C4-2B (cell line): ENCODE data around the gene SLX4IP.

Source experiments
- H3K27ac ChIP-seq: fragments of 450-650 bp; 2 replicates; pipeline ENCODE4 v1.5.1; 2017
- ZFX ChIP-seq: fragments of 450-650 bp; IDR thresholded peaks from 2 replicates; pipeline ENCODE4 v1.6.1; 2017
- TF ChIP-seq, protein P1 (sequence below): fragments of 450-650 bp; conservative IDR thresholded peaks from 2 replicates; pipeline ENCODE4 v1.5.1; 2017; ENCODE audit warnings: mild to moderate bottlenecking

SLX4IP gene

DNA sequence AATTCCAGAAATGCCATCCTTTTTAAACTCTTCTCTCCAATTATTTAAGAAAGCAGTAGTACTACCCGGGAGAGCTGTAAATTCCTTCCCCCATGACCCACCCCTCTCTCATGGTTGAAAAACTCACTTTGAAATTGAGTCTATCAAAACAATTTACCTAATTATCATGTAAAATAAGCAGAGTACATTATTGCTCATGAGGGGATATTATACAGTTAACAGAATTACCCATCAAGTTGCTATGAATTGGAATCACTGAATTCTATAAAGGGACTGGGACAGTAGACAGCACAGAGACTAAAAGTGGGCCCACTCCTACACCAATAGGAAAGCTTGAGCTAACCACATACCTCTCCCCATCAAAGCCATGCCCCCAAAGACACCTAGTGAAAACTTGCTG, 222.3 kb downstream of the SLX4IP start:
- H3K27ac ChIP-seq = peak overlapping the region; percentile 72
- TF ChIP-seq, protein P1, sequence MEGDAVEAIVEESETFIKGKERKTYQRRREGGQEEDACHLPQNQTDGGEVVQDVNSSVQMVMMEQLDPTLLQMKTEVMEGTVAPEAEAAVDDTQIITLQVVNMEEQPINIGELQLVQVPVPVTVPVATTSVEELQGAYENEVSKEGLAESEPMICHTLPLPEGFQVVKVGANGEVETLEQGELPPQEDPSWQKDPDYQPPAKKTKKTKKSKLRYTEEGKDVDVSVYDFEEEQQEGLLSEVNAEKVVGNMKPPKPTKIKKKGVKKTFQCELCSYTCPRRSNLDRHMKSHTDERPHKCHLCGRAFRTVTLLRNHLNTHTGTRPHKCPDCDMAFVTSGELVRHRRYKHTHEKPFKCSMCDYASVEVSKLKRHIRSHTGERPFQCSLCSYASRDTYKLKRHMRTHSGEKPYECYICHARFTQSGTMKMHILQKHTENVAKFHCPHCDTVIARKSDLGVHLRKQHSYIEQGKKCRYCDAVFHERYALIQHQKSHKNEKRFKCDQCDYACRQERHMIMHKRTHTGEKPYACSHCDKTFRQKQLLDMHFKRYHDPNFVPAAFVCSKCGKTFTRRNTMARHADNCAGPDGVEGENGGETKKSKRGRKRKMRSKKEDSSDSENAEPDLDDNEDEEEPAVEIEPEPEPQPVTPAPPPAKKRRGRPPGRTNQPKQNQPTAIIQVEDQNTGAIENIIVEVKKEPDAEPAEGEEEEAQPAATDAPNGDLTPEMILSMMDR = no peak
- no peak for TF ChIP-seq ZFX

DNA sequence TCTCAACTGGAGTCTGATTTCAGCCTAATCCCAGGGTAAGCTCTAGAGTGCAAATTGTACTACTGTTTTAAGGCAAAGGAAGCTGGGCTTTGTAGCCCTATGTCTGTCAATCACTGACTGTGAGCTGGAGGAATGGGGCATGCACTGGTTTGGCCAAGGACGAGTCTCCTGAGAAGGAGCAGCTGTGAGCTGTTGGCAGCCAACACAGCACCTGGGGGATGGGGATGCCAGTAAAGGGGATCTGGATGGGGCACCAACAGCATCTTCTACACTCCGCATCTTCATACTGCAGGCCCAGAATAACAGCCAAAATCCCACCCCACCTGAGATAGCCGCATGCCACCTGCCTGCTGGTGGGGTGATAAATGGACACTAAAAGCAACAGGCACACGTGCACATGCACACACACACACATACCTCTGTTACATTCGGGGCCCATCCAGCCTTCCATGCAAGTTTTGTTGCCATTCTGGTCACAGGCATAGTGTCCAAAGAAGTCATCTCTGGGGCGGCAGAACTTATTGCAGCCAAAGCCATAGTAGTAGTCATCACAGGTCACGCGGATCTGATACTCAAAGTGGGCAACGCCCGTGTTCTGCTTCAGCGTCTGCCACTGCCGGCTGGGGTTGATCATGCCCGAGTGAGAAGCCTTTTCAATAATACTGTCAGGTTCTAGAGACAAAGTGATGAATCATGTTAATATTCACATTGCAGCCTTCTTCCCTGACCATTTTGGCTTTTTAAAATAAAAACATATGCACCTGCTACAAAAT, 223.1 kb downstream of the SLX4IP start:
- H3K27ac ChIP-seq = peak overlapping the region; percentile 72
- TF ChIP-seq, protein P1 = no peak
- no peak for TF ChIP-seq ZFX

DNA sequence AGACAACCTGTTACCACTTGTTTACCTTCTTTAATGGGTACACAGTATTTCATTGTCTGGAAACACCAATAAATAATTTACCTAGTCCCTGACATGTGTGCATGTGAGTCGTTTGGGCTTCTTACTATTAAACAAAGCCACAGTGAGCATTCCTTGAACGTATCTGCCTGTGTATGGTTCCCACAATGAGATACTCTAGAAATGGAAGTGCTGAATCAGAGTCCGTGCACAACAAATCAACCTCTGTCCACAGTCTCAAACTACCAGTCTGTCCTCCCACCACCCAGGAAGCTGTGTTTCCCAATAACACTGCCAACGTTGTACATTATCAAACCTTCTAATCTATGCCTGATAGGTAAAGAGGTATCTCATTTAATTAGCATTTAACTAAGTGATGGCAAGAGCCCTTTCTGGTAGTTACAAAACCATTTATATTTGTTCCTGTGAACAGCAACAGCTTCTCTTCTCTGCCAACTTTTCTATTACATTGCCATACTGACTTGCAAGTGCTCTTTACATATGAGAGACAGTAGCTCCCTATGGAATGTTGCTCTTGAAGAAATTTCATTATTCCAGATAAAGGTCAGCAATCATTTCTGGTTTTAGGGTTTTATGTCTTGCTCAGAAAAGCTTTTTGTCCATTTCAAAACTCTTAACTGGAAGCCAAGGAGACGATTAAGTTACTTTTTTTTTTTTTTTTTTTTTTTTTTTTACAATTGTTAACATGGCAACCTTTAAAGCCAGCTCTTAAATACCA, 223.9 kb downstream of the SLX4IP start:
- H3K27ac ChIP-seq = peak overlapping the region; percentile 72
- TF ChIP-seq, protein P1 = no peak
- no peak for TF ChIP-seq ZFX

DNA sequence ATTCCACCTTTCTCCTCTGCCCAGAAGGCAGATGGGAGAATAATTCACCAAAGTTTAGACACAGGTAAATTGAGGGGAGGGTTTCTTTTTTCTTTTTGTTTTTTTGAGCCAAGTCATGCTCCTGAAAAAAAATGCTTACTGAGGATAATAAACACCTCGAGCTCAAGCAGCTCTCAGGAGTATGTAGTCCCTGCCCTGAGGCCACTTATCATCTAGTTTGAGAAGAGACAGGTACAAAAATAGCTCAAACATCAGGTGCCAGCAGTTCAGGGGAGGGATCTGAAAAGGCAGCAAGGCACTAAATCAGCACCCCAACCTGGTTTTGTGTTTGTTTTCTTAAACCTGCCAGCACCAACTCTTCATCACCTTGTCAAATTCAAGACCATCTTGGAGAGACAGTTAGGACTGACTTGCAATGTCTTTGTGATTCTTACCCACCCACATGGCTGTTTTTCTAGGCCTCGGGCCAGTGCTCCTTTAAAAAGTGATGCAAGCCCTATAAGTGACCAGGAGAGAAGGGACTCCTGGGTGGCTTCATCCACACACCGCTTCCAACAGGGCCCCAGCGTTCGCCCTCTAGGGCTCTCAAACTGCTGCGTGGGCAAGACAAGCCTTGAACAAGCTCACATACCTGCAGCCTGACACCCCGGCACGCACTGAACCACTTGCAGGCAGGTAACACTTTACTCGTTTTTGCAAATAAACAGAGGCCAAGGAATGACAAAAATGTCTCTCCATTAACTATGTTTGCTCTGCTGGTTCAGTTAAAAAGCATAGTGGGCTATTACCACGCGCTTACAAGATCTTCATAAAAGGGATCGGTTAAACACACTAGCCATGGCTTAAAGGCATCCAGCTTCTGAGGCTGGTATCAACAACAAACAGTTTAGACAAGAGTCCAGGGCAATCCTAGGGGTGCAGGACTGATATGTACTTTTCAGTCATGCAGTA, 224.8 kb downstream of the SLX4IP start:
- peak overlapping the region; percentile 50 for H3K27ac ChIP-seq
- TF ChIP-seq, protein P1 = no peak
- no peak for TF ChIP-seq ZFX

DNA sequence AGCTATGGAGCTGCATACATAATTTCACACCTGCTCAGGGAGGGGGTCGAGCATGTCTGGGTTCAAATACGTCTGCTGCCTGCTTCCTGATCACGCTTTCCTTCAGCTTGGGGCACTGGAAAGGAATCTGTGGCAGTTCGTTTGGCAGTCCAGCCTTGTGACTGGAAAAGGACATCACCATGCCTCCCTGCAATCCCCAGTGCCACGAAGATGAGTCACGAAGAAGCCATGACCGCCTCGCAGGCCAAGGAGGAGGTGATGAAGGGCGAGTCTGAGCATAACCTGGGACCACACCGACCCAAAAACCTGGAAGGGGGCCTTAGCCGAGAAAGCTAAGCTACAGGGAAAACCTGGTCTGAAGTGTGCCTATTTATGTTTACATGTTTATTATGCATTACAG, 225.6 kb downstream of the SLX4IP start:
- TF ChIP-seq, protein P1 = no peak
- no peak for TF ChIP-seq ZFX
- H3K27ac ChIP-seq = peak overlapping the region; percentile 50

DNA sequence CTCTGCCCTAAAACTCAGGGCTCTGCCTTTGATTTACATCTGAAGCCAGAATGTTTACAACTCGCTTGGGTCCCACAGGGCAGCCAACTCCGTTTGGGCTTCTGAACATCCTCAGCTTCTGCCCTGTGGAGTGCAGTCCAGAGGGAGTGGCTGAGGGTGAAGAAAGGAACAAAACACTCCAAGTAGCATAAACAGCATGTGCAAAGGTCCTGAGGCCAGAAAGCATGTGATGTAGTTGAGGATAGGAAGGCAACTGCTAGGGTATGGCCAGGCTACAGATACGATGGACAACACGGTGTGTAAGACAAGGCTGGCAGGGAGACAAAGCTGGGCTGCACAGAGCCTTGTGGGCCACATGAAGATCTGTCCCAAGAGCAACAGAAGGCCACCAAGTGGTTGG, 226.2 kb downstream of the SLX4IP start:
- no peak overlapping the region for H3K27ac ChIP-seq
- TF ChIP-seq ZFX = no peak
- TF ChIP-seq, protein P1 = no peak
